SU-DHL-6 (cell line): ENCODE measurements around the gene SLC17A9.

Experiments
- CTCF ChIP-seq: fragments of 200-600 bp; sonication (generic); IDR thresholded peaks from one replicate; pipeline ENCODE4 v1.5.1; 2017; ENCODE audit warnings: antibody characterized with exemption, mild to moderate bottlenecking, low read length, moderate library complexity; ENCODE audit not compliant: insufficient read depth, poor library complexity, severe bottlenecking
- EZH2phosphoT487 ChIP-seq: fragments of 200-600 bp; sonication (generic), shearing (Covaris generic); conservative IDR thresholded peaks from 2 replicates; pipeline ENCODE4 v1.6.1; 2018; ENCODE audit warnings: mild to moderate bottlenecking, antibody characterized with exemption, low read length, moderate library complexity, mixed read lengths

- TF ChIP-seq EZH2phosphoT487 (no peak), CTCF (no peak)
Measured at GRCh38 chr20:62961310-62961783, 8.8 kb downstream of the SLC17A9 start.
